Stimulated activated CD4-positive, alpha-beta T cell treated with anti-CD3 and anti-CD28 coated beads, Interleukin-4, amount 100 ng/mL, for 4 hours (primary cell): ENCODE data around the gene GOLT1B.
A peak's percentile ranks its signal among the peaks of the same experiment; 100 is the strongest.
"Not testable (repeated sequence)": the region's sequence is repeated elsewhere in the genome, so short reads cannot be mapped to it uniquely, and the experiment has no call there.

ENCODE experiments used
- DNase-seq, 2 experiments: peaks; one replicate each; pipeline ENCODE4 v3.0.0-alpha.2; 2020

The GOLT1B gene, protein sequence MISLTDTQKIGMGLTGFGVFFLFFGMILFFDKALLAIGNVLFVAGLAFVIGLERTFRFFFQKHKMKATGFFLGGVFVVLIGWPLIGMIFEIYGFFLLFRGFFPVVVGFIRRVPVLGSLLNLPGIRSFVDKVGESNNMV

GRCh38 chr12:21501258-21502163 lies at the start of gene GOLT1B, which contains the start of gene RECQL:
GOLT1B (plus strand) TSS chr12:21501789; CDS start chr12:21501924, 135 bp downstream.
RECQL (minus strand) TSS chr12:21501635; CDS start chr12:21499570, 2,065 bp downstream.
- peak; percentile 73 to 91 for DNase-seq

- DNase-seq, result no peak
These were observed 48.2 kb upstream of the GOLT1B start for GRCh38 chr12:21453312-21453852.

DNA sequence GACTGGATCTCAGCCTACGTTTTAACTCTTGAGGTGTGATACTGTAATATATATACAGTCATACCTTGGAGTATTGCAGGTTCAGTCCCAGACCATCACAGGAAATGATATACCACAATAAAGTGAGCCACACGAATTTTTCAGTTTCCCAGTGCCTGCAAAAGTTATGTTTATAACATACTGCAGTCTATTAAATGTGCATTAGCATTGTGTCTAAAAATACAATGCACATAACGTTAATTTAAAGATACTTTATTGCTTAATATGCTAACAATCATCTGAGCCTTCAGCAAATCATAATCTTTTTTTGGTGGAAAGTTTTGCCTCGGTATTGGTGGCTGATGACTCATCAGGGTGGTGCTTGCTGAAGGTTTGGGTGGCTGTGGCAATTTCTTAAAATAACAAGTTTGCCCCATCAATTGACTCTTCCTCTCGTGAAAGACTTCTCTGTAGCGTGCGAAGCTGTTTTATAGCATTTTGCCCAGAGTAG lies 45.3 kb upstream of the GOLT1B start:
- DNase-seq, result peak; percentile 5 to 30

- DNase-seq, result no peak
These were observed 42.1 kb upstream of the GOLT1B start for GRCh38 chr12:21459474-21459873.

DNA sequence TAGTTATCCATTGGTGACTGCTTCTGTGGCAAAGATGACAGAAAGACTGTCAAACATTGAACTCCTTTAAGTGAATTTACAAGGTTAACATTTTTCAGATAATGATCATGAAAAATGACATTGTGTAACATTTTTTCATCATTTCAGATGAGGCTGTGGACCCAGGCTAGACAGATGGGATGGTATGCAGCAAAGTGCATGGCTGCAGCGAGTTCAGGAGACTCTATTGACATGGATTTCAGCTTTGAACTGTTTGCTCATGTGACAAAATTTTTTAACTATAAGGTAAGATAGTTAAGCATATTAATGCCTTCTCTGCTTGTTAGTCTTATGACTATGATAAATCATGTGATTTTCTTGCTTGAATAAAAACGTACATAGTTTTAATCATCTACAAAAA lies 34.3 kb upstream of the GOLT1B start:
- DNase-seq, result not testable (repeated sequence)

GRCh38 chr12:21471294-21471693 lies 30.3 kb upstream of the GOLT1B start:
- DNase-seq, result no peak

DNA sequence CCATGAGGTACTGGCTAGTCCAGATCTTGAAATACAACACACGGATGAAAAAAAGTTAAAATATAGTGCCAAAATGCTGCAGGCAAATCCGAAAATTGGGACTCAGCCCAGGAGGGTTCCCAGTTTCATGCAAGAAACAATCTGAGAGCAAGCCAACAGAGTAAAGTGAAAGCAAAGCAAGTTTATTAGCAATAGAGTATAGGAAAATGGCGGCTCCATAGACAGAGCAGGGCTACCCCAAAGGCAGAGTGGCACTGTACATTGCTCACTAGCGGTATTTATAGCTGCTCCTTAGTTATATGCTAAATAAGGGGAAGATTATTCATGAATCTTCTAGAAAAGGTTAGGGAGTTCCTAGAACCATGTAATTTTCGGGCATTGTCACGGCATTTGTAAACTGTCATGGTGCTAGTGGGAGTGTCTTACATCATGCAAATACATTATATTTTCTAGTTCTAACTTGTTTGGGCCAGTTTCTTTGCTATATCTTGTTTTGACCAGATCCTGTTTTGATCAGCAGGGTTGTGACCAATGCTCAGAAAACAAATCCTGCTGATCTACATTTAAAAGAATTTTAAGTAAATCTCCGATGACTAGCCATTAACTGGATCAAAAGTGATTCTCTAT lies 29.3 kb upstream of the GOLT1B start:
- no peak for DNase-seq

DNA sequence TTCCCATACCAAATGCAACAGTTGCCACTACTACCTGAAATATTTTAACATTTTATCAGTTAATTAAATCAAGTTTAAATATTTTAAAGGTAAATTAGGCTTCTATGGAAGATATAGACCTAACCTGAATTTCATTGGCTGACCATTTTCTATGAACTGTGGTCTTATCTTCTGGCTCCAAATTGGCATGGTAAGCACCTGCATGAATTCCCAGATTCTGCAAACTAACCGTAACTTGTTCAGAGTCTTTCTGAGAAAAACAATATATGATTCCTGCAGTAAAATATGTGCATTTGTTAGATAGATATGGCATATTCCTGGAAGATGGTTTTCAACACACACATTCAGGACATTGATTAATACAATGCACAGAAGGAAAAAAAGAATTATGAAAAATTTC lies 26.0 kb upstream of the GOLT1B start:
- no peak for DNase-seq

DNA sequence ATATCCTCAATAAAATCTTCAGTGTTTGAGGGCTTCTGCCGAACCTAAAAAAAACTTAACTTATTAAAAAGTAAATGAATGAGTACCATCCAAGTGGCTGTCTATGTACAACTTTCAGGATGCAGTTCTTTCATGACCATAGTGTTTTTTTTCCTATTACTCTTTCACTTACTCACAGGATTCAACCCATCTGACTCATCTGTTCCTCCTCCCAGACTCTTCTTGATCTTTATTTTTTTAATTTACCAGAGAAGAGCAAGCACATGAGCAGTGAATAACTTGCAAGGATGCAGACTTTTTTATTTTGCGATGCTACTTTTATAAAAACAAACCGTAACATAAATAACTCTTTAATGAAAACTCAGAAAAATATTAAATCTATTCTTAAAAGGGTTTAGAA lies 24.6 kb upstream of the GOLT1B start:
- DNase-seq, result no peak

DNA sequence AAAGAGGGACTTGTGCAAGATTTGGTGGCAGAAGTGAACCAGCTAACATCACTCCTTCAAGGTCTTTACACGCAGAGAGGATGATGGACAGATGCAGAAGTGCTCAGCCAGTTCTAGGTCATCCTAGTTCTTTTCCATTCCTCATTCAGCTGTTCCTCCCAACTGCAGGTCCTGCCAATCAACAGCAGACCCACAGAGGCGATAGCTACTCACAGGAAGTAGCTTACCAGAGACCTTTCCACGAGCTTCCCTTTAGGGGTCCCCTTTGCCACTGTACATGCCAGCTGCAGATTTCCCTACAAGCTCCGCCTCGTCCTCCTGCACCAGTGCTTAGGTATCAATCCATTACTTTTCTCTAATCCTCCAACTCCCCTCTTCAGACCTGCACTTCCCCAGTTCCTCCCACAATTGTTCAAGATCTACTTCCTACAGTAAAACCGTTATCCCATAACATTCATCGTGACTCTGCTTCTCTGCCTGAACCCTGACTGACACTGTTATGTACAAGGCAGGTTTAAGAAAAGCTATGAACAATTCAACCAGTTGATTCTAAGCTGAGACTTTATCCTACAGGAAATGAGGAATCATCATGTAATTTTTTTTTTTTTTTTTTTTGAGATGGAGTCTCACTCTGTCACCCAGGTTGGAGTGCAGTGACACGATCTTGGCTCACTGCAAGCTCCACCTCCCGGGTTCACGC lies 22.7 kb upstream of the GOLT1B start:
- DNase-seq, result no peak

DNA sequence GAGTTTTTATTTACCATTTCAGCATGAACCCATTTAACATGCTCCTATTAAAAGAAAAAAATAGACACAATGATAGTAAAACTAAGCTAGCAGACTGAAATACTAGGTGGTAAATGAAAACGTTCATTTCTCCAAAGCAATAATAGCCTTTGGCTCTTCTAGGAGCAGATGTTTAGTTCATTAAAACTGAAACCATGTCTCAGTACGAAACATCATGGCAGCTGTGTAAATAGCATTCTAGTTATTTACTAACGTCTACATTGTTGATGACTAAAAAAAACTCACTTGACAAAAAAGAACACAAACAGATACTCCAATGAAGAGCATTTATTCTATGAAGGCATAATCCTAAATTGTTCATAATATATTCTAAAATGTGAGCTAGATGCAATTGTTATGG lies 18.1 kb upstream of the GOLT1B start:
- no peak for DNase-seq

DNA sequence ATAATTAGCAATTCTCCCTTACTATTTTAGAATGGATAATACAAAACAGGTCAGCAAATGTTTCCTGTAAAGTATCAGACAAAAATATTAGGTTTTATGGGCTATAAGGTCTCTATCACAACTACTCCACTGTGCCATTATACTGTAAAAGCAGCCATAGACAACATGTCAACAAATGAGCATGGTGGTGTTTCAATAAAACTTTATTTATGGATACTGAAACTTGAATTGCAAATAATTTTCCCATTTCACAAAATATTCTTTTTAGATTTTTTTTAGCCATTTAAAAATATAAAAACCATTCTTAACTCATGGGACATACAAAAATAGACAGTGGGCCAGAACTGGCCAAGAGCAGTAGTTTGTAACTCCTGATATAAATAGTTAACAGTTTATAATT lies 15.6 kb upstream of the GOLT1B start:
- no peak for DNase-seq

DNA sequence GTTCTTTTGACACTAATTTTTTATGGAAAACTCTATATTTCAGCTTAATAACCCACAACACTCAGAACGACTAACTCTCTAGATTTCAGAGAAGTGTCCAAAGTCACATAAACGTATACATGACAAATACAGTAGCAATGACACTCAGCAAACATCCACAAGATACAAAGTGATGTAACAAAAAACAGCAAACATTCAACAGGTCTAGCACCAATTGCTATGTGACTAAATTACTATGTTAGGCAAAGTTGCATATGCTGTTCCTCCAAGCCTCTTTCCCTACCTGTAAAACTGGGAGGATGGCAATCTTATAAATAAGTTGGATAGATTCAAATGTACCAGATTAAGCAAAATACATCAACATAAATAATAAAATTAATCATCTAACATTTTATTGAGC lies 1.8 kb upstream of the GOLT1B start:
- DNase-seq, result no peak

- no peak for DNase-seq
These were observed 767 bp upstream of the GOLT1B start for GRCh38 chr12:21500786-21501257.

DNA sequence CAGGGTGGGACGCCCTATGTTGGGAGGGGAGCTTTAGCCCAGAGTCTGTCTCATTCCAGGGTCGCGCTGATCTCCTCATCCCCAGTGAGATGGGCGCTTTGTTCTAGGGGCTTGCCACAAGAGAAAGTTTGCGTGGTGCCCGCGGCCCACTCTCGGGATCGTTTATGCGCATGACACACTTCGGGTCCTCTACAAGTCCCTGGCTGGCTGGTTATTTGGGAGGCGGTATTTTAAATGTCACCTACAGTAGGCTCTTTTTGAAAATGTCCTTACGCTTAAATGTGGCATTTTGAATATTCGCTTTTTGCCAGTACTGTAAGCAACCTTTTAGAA lies 541 bp downstream of the GOLT1B start:
- peak; percentile 21 to 38 for DNase-seq

GRCh38 chr12:21502872-21503271 lies 1.3 kb downstream of the GOLT1B start:
- no peak for DNase-seq

DNA sequence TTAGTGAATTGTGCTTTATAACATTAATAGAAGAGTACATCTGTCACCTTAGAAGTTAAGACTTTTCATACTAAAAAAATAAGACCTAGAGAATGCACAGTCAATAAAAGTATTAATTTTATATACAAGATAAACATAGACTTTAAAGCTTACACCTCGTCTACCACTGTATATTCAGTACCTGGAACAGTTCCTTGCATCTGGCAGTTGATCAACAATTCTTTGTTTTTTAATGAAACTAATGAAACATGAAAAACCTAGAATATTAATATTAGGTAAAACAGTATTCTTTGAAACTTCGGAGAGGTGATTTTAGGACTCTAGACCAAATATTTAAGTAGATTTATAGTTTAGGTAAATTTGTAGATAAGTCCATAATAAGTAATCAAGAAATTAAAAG lies 4.3 kb downstream of the GOLT1B start:
- no peak for DNase-seq

DNA sequence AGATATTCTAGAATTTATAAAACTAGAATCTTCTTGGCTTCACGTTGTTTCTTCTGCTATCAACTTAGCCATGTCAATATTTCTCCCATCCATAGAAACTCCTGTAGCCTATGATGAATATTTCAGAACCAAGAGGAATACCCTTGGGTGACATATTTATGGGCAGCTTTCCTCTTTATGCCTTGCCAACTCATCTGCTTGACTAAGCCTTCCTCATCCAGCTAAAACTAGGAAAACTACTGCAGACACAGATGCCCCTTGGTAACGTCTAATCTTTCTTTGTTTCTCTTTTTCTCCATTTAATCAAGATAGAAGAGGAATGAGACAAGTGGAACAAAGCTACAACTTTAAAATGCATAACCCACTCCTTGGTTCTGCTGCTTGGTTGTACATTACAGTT lies 6.3 kb downstream of the GOLT1B start:
- DNase-seq, result no peak

DNA sequence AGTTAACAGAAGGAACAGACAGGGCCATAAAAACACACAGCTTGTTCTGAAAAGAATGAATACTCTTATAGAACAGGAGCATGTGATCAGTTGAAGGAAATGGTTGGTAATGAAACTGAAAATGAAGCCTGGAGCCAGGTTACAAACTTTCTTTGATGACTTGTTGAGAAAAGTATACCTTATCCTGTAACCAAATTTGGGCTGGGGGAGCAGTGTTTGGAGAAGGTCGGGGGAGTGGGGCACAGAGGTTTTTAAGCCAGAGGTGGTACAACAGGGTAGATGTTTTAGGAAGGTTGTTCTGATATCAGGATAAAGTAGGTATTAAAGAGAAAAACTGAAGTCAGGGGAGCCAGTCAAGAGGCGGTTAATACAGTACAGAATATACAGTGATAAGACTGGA lies 8.2 kb downstream of the GOLT1B start:
- DNase-seq, result no peak

DNA sequence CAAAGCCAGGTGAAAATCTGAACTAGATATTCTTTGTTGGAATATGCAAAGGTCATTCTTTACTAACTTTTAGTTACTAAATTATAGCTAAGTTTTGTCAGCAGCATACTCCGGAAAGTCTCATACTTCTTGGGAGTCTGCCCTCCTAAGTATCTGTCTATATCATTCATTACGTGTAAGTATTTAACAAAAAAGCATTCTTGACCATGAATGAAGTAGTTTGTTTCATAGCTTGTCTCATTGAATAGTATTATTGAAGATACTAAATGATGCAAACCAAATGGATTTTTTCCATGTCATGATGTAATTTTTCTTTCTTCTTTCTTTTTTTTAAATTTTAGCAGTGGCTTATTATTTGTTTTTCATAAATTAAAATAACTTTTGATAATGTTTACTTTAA lies 14.7 kb downstream of the GOLT1B start:
- DNase-seq, result no peak

- no peak for DNase-seq
These were observed 16.9 kb downstream of the GOLT1B start for GRCh38 chr12:21518451-21518850.

DNA sequence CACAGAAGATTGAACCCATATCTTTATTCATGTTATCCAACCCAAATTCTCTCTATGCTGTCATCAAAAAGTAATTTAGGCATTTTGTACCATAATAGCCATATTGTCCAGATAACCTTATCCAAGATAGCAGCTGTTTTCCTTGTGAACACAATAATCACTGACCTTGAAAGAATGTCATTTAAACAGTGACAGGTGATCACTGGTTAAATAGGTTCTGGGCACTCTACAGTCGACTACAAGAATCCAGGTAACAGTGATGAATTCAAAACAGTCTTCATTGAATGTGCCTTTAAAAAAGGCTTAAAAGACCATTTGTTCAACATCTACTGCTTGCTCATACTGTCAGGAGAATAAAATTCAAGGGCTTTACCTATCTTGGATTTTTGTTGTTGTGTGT lies 20.0 kb downstream of the GOLT1B start:
- no peak for DNase-seq

GRCh38 chr12:21523148-21523547 lies 21.6 kb downstream of the GOLT1B start:
- DNase-seq, result no peak
